Neuronal stem cell (in vitro differentiated cells): ENCODE results near the gene MMP21.

ENCODE experiments used
- DNase-seq: peaks from one replicate; pipeline ENCODE4 v3.0.0-alpha.2; 2013; ENCODE audit warnings: low spot score
- H2AFZ ChIP-seq: one replicate; pipeline ENCODE4 v1.6.1; 2013; ENCODE audit warnings: mild to moderate bottlenecking, low read length, inconsistent platforms
- H2AK5ac ChIP-seq: 2 replicates; pipeline ENCODE4 v1.6.1; 2013; ENCODE audit warnings: low read depth, mild to moderate bottlenecking, inconsistent platforms, low read length, moderate library complexity, mixed read lengths
- H2BK120ac ChIP-seq: 2 replicates; pipeline ENCODE4 v1.6.1; 2013; ENCODE audit warnings: low read depth, mild to moderate bottlenecking, inconsistent platforms, low read length, moderate library complexity, mixed read lengths
- H2BK12ac ChIP-seq: one replicate; pipeline ENCODE4 v1.6.1; 2013; ENCODE audit warnings: low read length, inconsistent platforms
- H2BK15ac ChIP-seq: 2 replicates; pipeline ENCODE4 v1.6.1; 2013; ENCODE audit warnings: mild to moderate bottlenecking, low read length, inconsistent platforms, mixed read lengths
- H2BK5ac ChIP-seq: one replicate; pipeline ENCODE4 v1.6.1; 2013; ENCODE audit warnings: inconsistent platforms, mild to moderate bottlenecking, low read length, moderate library complexity
- H3K14ac ChIP-seq: one replicate; pipeline ENCODE4 v1.6.1; 2013; ENCODE audit warnings: low read length, inconsistent platforms
- H3K18ac ChIP-seq: 2 replicates; pipeline ENCODE4 v1.6.1; 2013; ENCODE audit warnings: low read length, inconsistent platforms
- H3K23ac ChIP-seq: 2 replicates; pipeline ENCODE4 v1.6.1; 2013; ENCODE audit warnings: low read depth, mild to moderate bottlenecking, mixed read lengths, low read length, inconsistent platforms; ENCODE audit not compliant: poor library complexity
- H3K27ac ChIP-seq: replicated peaks from 3 replicates; pipeline ENCODE4 v1.5.1; 2013; ENCODE audit warnings: low read length, inconsistent platforms
- H3K27me3 ChIP-seq, 3 experiments: 2 replicates each; pipeline ENCODE4 v1.6.1; 2013; ENCODE audit warnings: low read length in 3 of 3, mild to moderate bottlenecking in 2 of 3, inconsistent platforms in 1 of 3, low read depth in 1 of 3, mixed read lengths in 1 of 3, moderate library complexity in 1 of 3; ENCODE audit not compliant: control insufficient read depth in 3 of 3, insufficient read depth in 3 of 3
- H3K36me3 ChIP-seq, 2 donors: replicated peaks in 1 of 2; 2 replicates each; pipeline ENCODE4 v1.6.1; 2013; ENCODE audit warnings: low read length in 2 of 2; ENCODE audit not compliant: control insufficient read depth in 2 of 2, insufficient read depth in 2 of 2
- H3K4ac ChIP-seq: 2 replicates; pipeline ENCODE4 v1.6.1; 2013; ENCODE audit warnings: inconsistent platforms, mild to moderate bottlenecking, low read length, moderate library complexity
- H3K4me1 ChIP-seq, 2 donors: 1 replicate in 1 of 2; 2 replicates in 1 of 2; pipeline ENCODE4 v1.6.1; 2013; ENCODE audit warnings: low read length in 2 of 2, low read depth in 1 of 2; ENCODE audit not compliant: control insufficient read depth in 2 of 2, insufficient read depth in 1 of 2
- H3K4me2 ChIP-seq: one replicate; pipeline ENCODE4 v1.6.1; 2013; ENCODE audit warnings: mild to moderate bottlenecking, low read length, inconsistent platforms; ENCODE audit not compliant: insufficient read depth, poor library complexity, severe bottlenecking
- H3K4me3 ChIP-seq, 2 donors: 2 replicates each; pipeline ENCODE4 v1.5.1; 2013; ENCODE audit warnings: low read length in 2 of 2, mild to moderate bottlenecking in 2 of 2, inconsistent platforms in 1 of 2, moderate library complexity in 1 of 2
- H3K79me1 ChIP-seq: one replicate; pipeline ENCODE4 v1.6.1; 2013; ENCODE audit warnings: low read depth, mild to moderate bottlenecking, inconsistent platforms, low read length, moderate library complexity
- H3K9ac ChIP-seq: one replicate; pipeline ENCODE4 v1.6.1; 2013; ENCODE audit warnings: mild to moderate bottlenecking, low read depth, low read length, inconsistent platforms; ENCODE audit not compliant: poor library complexity
- H3K9me3 ChIP-seq, 2 donors: replicated peaks in 1 of 2; 2 replicates each; pipeline versions ENCODE3 to v1.6.1; 2013; ENCODE audit warnings: low read length in 2 of 2, mild to moderate bottlenecking in 2 of 2, inconsistent platforms in 1 of 2, low read depth in 1 of 2, mixed read lengths in 1 of 2, moderate library complexity in 1 of 2; ENCODE audit not compliant: control insufficient read depth in 2 of 2, insufficient read depth in 1 of 2
- H4K8ac ChIP-seq: one replicate; pipeline ENCODE4 v1.6.1; 2013; ENCODE audit warnings: low read depth, mild to moderate bottlenecking, inconsistent platforms, low read length, moderate library complexity
- H4K91ac ChIP-seq: one replicate; pipeline ENCODE4 v1.6.1; 2013; ENCODE audit warnings: low read length, low read depth, mild to moderate bottlenecking, inconsistent platforms; ENCODE audit not compliant: poor library complexity
- WGBS, 2 donors: extraction: QIAGEN DNeasy Blood & Tissue Kit; methylation state at CpG; one replicate each; pipeline ENCODE4 v1.1.7; 2013; ENCODE audit warnings: missing lambda C conversion rate in 2 of 2, mixed read lengths in 1 of 2; ENCODE audit not compliant: insufficient read length in 2 of 2, insufficient replicate concordance in 1 of 2; ENCODE audit errors: extremely low coverage in 2 of 2; 5-methylcytosine and 5-hydroxymethylcytosine counted together

The MMP21 gene

GRCh38 chr10:125822878-125823662, 47.4 kb upstream of the MMP21 start, which contains the start of the genes BCCIP and UROS:
BCCIP (plus strand) TSS chr10:125823546; CDS start chr10:125823558, 12 bp downstream.
UROS (minus strand) TSS chr10:125823258; CDS start chr10:125816499, 6,759 bp downstream.
- peak within 1 kb of the TSS; percentile 69 for H2BK5ac ChIP-seq
- H2BK12ac ChIP-seq, result no peak within 1 kb of the TSS
- peak within 1 kb of the TSS; percentile 96 for H3K9ac ChIP-seq
- H2BK120ac ChIP-seq, result no peak within 1 kb of the TSS
- H3K14ac ChIP-seq, result peak within 1 kb of the TSS; percentile 51
- no peaks in the 10 kb centered on the region for H3K27me3 ChIP-seq
- peak within 1 kb of the TSS; percentile 71 to 91 for H3K4me3 ChIP-seq
- H2BK15ac ChIP-seq, result no peak within 1 kb of the TSS
- H3K4me1 ChIP-seq, result peaks cover 1 to 3% of the 10 kb centered on the region in 2 donors
- peak within 1 kb of the TSS; percentile 60 for H3K27ac ChIP-seq
- H3K18ac ChIP-seq, result peak within 1 kb of the TSS; percentile 96
- peak within 1 kb of the TSS; percentile 82 for H3K4me2 ChIP-seq
- H3K23ac ChIP-seq, result peak within 1 kb of the TSS; percentile 66
- H3K9me3 ChIP-seq, result no peaks in the 10 kb centered on the region
- H2AFZ ChIP-seq, result peak within 1 kb of the TSS; percentile 90
- DNase-seq, result peak; percentile 94
- WGBS, 2 donors, result no CpG with 5 or more reads among the region's 74 CpGs
- H2AK5ac ChIP-seq, result peak within 1 kb of the TSS; percentile 33
- no peak within 1 kb of the TSS for H4K8ac ChIP-seq
- peaks cover 2 to 45% of the 10 kb centered on the region in 2 donors for H3K36me3 ChIP-seq
- H3K4ac ChIP-seq, result no peak within 1 kb of the TSS
- H3K79me1 ChIP-seq, result peaks cover 3% of the 10 kb centered on the region
- H4K91ac ChIP-seq, result peak within 1 kb of the TSS; percentile 18

- Histone ChIP-seq H3K9me3 (no peaks in the 10 kb centered on the region), H3K23ac (no peak overlapping the region), H3K18ac (no peak overlapping the region), H3K27ac (no peak overlapping the region), H2AK5ac (no peak overlapping the region), H3K79me1 (peaks cover 3% of the 10 kb centered on the region), H3K9ac (no peak overlapping the region), H4K91ac (no peak overlapping the region), H2BK15ac (no peak overlapping the region), H4K8ac (no peak overlapping the region), H3K4ac (no peak overlapping the region), H3K4me3 (no peak overlapping the region), H3K4me2 (no peak overlapping the region), H3K14ac (no peak overlapping the region), H3K36me3 (peaks cover 0 to 23% of the 10 kb centered on the region in 2 donors), H2BK12ac (no peak overlapping the region), H2BK5ac (no peak overlapping the region), H2BK120ac (no peak overlapping the region), H2AFZ (no peak overlapping the region), H3K4me1 (peaks cover 1 to 3% of the 10 kb centered on the region in 2 donors), H3K27me3 (no peaks in the 10 kb centered on the region)
- no CpG with 5 or more reads among the region's 1 CpG for WGBS, 2 donors
- DNase-seq, result no peak
Observed at GRCh38 chr10:125820701-125821100, 45.1 kb upstream of the MMP21 start.

- WGBS, 2 donors, result no CpG with 5 or more reads among the region's 6 CpGs
Observed at GRCh38 chr10:125817337-125817946, 41.8 kb upstream of the MMP21 start.

GRCh38 chr10:125816548-125816947, 40.9 kb upstream of the MMP21 start:
- Histone ChIP-seq H3K4ac (no peak overlapping the region), H3K4me3 (no peak overlapping the region), H2BK15ac (no peak overlapping the region), H2BK12ac (no peak overlapping the region), H3K27me3 (no peaks in the 10 kb centered on the region), H3K79me1 (peaks cover 2% of the 10 kb centered on the region), H2AFZ (no peak overlapping the region), H3K14ac (no peak overlapping the region), H3K9me3 (no peaks in the 10 kb centered on the region), H3K4me2 (no peak overlapping the region), H3K23ac (no peak overlapping the region), H2BK5ac (no peak overlapping the region), H3K18ac (no peak overlapping the region), H3K9ac (no peak overlapping the region), H4K91ac (no peak overlapping the region), H3K27ac (no peak overlapping the region), H3K4me1 (no peaks in the 10 kb centered on the region), H2BK120ac (no peak overlapping the region), H3K36me3 (peaks cover 7 to 47% of the 10 kb centered on the region in 2 donors), H4K8ac (no peak overlapping the region), H2AK5ac (no peak overlapping the region)
- no peak for DNase-seq
- no CpG with 5 or more reads among the region's 4 CpGs for WGBS, 2 donors

More at GRCh38 chr10:125817337-125817946, 41.8 kb upstream of the MMP21 start:
- H2BK15ac ChIP-seq, result no peak overlapping the region
- H3K9me3 ChIP-seq, result no peaks in the 10 kb centered on the region
- H3K4me2 ChIP-seq, result no peak overlapping the region
- no peak overlapping the region for H2BK5ac ChIP-seq
- no peak overlapping the region for H2AK5ac ChIP-seq
- no peak for DNase-seq
- no peak overlapping the region for H2BK120ac ChIP-seq
- no peak overlapping the region for H3K27ac ChIP-seq
- no peak overlapping the region for H4K8ac ChIP-seq
- H2AFZ ChIP-seq, result no peak overlapping the region
- H3K23ac ChIP-seq, result no peak overlapping the region
- H3K27me3 ChIP-seq, result no peaks in the 10 kb centered on the region
- H3K36me3 ChIP-seq, result peaks cover 7 to 42% of the 10 kb centered on the region in 2 donors
- H3K4me1 ChIP-seq, result no peaks in the 10 kb centered on the region
- H3K9ac ChIP-seq, result no peak overlapping the region
- H3K4me3 ChIP-seq, result no peak overlapping the region
- H3K79me1 ChIP-seq, result peaks cover 2% of the 10 kb centered on the region
- H4K91ac ChIP-seq, result no peak overlapping the region
- H3K4ac ChIP-seq, result no peak overlapping the region
- no peak overlapping the region for H2BK12ac ChIP-seq
- no peak overlapping the region for H3K18ac ChIP-seq
- H3K14ac ChIP-seq, result no peak overlapping the region
